Fibroblast of skin of back (primary cell): ENCODE measurements around the gene GRIA2. TPM values are rescaled to one million over a fixed set of nuclear protein-coding genes. Genes with fewer than 3 reads are reported as not detected.
"Not testable (repeated sequence)": the region's sequence is repeated elsewhere in the genome, so short reads cannot be mapped to it uniquely, and the experiment has no call there.

Source experiments
- DNase-seq: peaks from one replicate; pipeline ENCODE4 v3.0.0-alpha.2; 2013
- polyA plus RNA-seq, 2 experiments: library from polyadenylated mRNA; unstranded; fragments of 120-200 nt; gene quantifications; one replicate each; pipeline ENCODE4 v1.2.1, GENCODE V29; 2013; ENCODE audit not compliant: insufficient read length in 2 of 2

Gene GRIA2
- polyA plus RNA-seq (2013, experiment 1 of 2; ENCODE audit: insufficient read length): not detected
- polyA plus RNA-seq (2013, experiment 2 of 2; ENCODE audit: insufficient read length): not detected

- peak; percentile 62 for DNase-seq
Measured at GRCh38 chr4:157220371-157220881, at the start of gene GRIA2. TSS of gene GRIA2 (plus strand) at chr4:157220728. CDS start at chr4:157221043, 315 bp downstream.

GRCh38 chr4:157172011-157172410, 48.5 kb upstream of the GRIA2 start:
- peak; percentile 9 for DNase-seq

- not testable (repeated sequence) for DNase-seq
Measured at GRCh38 chr4:157180268-157180667, 40.3 kb upstream of the GRIA2 start.

- no peak for DNase-seq
Measured at GRCh38 chr4:157184300-157184699, 36.2 kb upstream of the GRIA2 start.

GRCh38 chr4:157185363-157185762, 35.2 kb upstream of the GRIA2 start:
- no peak for DNase-seq

- no peak for DNase-seq
Measured at GRCh38 chr4:157195374-157195773, 25.2 kb upstream of the GRIA2 start.

GRCh38 chr4:157196046-157196445, 24.5 kb upstream of the GRIA2 start:
- no peak for DNase-seq

GRCh38 chr4:157204634-157205244, 15.8 kb upstream of the GRIA2 start:
- no peak for DNase-seq

GRCh38 chr4:157217708-157218107, 2.8 kb upstream of the GRIA2 start:
- DNase-seq: peak; percentile 11

- DNase-seq: no peak
Measured at GRCh38 chr4:157219711-157220370, 687 bp upstream of the GRIA2 start.

GRCh38 chr4:157221426-157221894, 932 bp downstream of the GRIA2 start:
- no peak for DNase-seq

- DNase-seq: no peak
Measured at GRCh38 chr4:157221895-157222770, 1.6 kb downstream of the GRIA2 start.

GRCh38 chr4:157222771-157223160, 2.2 kb downstream of the GRIA2 start:
- DNase-seq: no peak

- DNase-seq: no peak
Measured at GRCh38 chr4:157223456-157223855, 2.9 kb downstream of the GRIA2 start.

- no peak for DNase-seq
Measured at GRCh38 chr4:157225096-157225495, 4.6 kb downstream of the GRIA2 start.

GRCh38 chr4:157226035-157226434, 5.5 kb downstream of the GRIA2 start:
- no peak for DNase-seq

GRCh38 chr4:157226601-157227000, 6.1 kb downstream of the GRIA2 start:
- no peak for DNase-seq

GRCh38 chr4:157231525-157231924, 11.0 kb downstream of the GRIA2 start:
- no peak for DNase-seq

- DNase-seq: no peak
Measured at GRCh38 chr4:157242871-157243270, 22.3 kb downstream of the GRIA2 start.

- DNase-seq: no peak
Measured at GRCh38 chr4:157244348-157244747, 23.8 kb downstream of the GRIA2 start.

GRCh38 chr4:157245351-157245750, 24.8 kb downstream of the GRIA2 start:
- DNase-seq: no peak

GRCh38 chr4:157246964-157247363, 26.4 kb downstream of the GRIA2 start:
- DNase-seq: no peak

- not testable (repeated sequence) for DNase-seq
Measured at GRCh38 chr4:157258165-157258564, 37.6 kb downstream of the GRIA2 start.
